Measurements from ENCODE around the gene SEMA3C.

SEMA3C gene

DNA sequence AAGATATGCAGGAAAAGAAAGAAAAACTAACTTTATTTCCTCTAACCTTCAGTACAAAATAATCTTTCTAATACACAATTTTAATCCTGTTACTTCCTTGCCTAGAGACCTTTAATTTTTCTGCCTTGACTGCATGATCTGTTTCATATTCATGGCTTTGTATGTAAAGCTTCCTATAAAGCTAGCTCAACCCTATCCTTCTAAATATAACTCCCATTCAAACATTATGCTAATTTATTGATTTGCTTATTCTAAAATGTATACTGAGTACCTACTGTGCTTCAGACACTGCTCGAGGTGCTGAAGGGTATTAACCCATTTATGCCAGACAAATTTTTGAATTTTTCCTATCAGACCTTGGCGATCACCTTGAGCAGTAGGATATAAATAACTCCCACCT is 47.6 kb downstream of the SEMA3C start:
- in situ Hi-C loops (cut with MboI; ENCODE audit: low sequenced_read_pairs, unreplicated experiment) = no loop called here
- DNase-seq (ENCODE audit: low spot score) = no peak
- TF ChIP-seq, protein P1, sequence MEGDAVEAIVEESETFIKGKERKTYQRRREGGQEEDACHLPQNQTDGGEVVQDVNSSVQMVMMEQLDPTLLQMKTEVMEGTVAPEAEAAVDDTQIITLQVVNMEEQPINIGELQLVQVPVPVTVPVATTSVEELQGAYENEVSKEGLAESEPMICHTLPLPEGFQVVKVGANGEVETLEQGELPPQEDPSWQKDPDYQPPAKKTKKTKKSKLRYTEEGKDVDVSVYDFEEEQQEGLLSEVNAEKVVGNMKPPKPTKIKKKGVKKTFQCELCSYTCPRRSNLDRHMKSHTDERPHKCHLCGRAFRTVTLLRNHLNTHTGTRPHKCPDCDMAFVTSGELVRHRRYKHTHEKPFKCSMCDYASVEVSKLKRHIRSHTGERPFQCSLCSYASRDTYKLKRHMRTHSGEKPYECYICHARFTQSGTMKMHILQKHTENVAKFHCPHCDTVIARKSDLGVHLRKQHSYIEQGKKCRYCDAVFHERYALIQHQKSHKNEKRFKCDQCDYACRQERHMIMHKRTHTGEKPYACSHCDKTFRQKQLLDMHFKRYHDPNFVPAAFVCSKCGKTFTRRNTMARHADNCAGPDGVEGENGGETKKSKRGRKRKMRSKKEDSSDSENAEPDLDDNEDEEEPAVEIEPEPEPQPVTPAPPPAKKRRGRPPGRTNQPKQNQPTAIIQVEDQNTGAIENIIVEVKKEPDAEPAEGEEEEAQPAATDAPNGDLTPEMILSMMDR (IDR thresholded peaks at IDR 0.05; ENCODE audit: borderline replicate concordance, control extremely low read depth, extremely low read depth, insufficient read depth, missing control alignments) = no peak

DNA sequence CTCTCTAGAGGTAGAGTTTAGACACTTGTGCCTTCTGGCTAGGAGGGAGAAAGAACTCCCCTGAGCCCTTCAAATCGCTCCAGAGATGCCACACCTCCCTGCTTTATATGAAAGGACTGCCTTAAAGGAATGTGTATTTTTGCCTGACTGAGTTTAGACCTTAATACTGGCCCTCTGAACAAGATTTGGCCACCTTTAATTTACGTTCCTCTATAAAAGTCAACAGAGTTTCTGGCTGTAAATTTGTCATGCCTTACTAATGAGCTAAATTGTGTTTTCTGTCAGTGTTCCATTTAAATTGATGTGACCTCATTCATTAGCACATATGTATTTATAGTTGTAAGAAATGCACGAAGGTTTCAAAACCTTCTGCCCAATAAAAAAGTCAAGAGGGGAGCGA is 48.0 kb downstream of the SEMA3C start:
- DNase-seq (ENCODE audit: low spot score) = no peak
- TF ChIP-seq, protein P1 (IDR thresholded peaks at IDR 0.05; ENCODE audit: borderline replicate concordance, control extremely low read depth, extremely low read depth, insufficient read depth, missing control alignments) = no peak
- in situ Hi-C loops (cut with MboI; ENCODE audit: low sequenced_read_pairs, unreplicated experiment) = no loop called here

DNA sequence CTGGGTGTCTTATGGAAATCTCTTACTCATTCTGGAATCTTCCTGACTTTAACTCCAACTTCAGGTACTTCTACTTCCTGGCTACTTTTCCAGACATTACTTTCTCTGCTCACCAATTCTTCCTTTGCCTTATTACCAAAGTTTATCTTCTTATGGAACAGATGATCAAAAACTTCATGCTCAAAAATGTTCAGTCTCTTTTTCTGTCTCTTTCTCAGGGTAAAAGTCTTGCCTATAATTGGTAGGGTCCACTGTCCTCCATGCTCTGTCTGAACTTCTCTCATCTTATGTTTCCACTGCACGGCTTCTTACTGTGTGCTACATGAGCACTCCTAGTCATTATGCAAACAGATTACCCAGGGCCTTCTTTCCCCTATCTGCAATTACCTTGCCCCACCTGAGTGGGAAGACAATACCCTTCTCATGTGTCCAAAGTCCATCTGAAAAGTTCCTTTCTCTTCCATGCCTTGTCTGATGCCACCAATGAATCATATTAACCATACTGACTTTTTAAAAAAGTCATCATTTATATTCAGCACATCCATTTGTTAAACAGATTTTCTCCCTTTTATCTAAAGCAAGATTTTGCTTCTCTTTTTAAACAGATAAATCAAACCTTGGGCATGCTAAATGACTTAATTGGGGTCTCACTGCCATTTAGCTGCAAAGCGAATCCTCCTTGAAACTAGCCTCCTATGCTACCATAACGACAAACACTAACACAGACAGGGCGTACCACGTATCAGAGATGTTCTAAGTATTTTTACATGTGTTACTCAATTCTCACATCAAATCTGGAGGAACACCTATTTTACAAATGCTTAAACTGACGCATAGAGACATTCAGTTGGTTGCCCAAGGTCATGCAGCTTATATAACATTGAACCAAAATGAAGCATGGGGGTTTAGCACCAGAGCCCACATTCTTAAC is 48.8 kb downstream of the SEMA3C start:
- in situ Hi-C loops (cut with MboI; ENCODE audit: low sequenced_read_pairs, unreplicated experiment) = no loop called here
- TF ChIP-seq, protein P1 (IDR thresholded peaks at IDR 0.05; ENCODE audit: borderline replicate concordance, control extremely low read depth, extremely low read depth, insufficient read depth, missing control alignments) = no peak
- no peak for DNase-seq (ENCODE audit: low spot score)

DNA sequence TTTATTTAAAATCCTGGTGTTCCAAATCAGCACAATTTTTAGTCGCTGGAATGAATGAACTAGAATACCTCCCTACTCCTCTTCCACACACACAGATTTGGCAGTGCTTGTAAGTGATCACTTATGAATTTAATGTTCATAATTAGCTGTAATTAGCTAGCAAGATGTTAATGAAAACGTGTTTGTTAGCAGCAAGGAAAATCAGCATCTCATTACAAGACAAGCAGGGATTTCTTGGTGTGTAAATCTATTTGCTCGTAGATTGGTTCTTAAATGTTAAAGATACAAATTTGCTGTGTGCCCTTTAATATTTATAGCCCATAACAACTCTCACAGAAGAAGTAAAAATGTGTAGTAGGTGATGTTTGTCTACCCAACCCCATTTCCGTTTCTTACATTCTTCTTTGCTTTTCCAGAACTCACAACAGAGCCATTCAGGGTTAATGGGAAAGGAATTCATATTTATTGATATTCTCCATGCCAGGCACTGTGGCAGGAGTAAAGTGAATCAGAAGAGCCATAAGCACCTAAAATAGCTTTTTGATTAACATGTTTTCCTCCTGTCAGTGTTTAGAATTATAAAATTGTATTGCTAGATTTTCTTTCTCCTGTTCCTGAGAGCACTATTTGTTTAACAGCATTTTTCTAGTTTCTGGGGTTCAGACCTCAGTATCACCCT is 49.6 kb downstream of the SEMA3C start:
- TF ChIP-seq, protein P1 (IDR thresholded peaks at IDR 0.05; ENCODE audit: borderline replicate concordance, control extremely low read depth, extremely low read depth, insufficient read depth, missing control alignments) = no peak
- no peak for DNase-seq (ENCODE audit: low spot score)
- in situ Hi-C loops (cut with MboI; ENCODE audit: low sequenced_read_pairs, unreplicated experiment) = no loop called here

DNA sequence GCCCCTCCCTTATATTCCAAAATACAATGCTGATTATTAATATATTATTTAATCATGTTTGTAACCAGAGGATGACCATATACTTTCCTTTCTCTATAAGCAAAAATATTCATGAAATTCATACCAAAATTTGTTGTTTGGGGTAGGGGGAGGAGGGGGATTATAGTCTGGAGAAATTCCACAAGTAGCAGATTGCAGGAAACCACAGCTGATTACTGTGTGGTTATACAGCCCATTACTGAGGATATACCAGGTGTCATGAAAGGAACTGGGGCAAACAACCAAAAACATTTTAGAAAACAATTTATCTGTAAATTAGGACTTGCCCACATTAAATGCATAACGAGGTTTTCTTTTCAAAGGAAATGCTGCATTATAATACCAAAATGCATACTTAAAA is 50.3 kb downstream of the SEMA3C start:
- DNase-seq (ENCODE audit: low spot score) = no peak
- TF ChIP-seq, protein P1 (IDR thresholded peaks at IDR 0.05; ENCODE audit: borderline replicate concordance, control extremely low read depth, extremely low read depth, insufficient read depth, missing control alignments) = no peak
- in situ Hi-C loops (cut with MboI; ENCODE audit: low sequenced_read_pairs, unreplicated experiment) = no loop called here

DNA sequence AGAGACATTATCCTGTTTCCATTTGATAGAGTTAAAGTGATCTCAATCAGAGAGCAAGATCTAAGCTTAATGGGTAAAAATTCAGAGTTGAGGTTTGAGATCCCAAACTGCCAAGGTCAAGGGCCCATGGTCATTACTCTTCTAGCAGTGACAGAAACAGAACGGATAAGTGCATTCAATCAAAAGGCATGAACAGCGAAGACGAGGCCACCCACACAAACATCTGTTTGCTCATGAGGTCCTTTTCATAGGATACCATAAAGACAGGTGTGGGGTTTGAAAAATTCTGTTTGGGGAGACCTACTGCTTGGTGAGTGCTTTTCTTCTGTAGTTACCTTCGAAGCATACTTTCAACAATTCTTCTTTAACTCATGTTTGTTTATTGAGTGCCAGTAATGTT is 58.3 kb downstream of the SEMA3C start:
- DNase-seq (ENCODE audit: low spot score) = no peak
- in situ Hi-C loops (cut with MboI; ENCODE audit: low sequenced_read_pairs, unreplicated experiment) = no loop called here
- TF ChIP-seq, protein P1 (IDR thresholded peaks at IDR 0.05; ENCODE audit: borderline replicate concordance, control extremely low read depth, extremely low read depth, insufficient read depth, missing control alignments) = no peak

All from GM13976 (cell line).